ENCODE data around the gene PMFBP1.

PMFBP1 gene

GRCh38 chr16:72110662-72111615, 61.0 kb downstream of the PMFBP1 start:
- Histone ChIP-seq H3K9ac (ENCODE audit: low read length) (no peak overlapping the region), H3K4me1 (ENCODE audit: control insufficient read depth, insufficient read depth, low read length) (no peaks in the 10 kb centered on the region), H3K4me3 (ENCODE audit: low read length) (no peak overlapping the region), H3K27me3 (ENCODE audit: control insufficient read depth, insufficient read depth, low read length) (no peaks in the 10 kb centered on the region), H3K36me3 (ENCODE audit: control insufficient read depth, insufficient read depth, low read length) (peaks cover 20% of the 10 kb centered on the region), H3K9me3 (ENCODE audit: control insufficient read depth, low read length) (no peaks in the 10 kb centered on the region)

GRCh38 chr16:72109966-72110530, 61.9 kb downstream of the PMFBP1 start:
- Histone ChIP-seq H3K4me1 (ENCODE audit: control insufficient read depth, insufficient read depth, low read length) (no peaks in the 10 kb centered on the region), H3K9ac (ENCODE audit: low read length) (no peak overlapping the region), H3K4me3 (ENCODE audit: low read length) (no peak overlapping the region), H3K9me3 (ENCODE audit: control insufficient read depth, low read length) (no peaks in the 10 kb centered on the region), H3K36me3 (ENCODE audit: control insufficient read depth, insufficient read depth, low read length) (peaks cover 26% of the 10 kb centered on the region), H3K27me3 (ENCODE audit: control insufficient read depth, insufficient read depth, low read length) (no peaks in the 10 kb centered on the region)

GRCh38 chr16:72109300-72109699, 62.7 kb downstream of the PMFBP1 start:
- H3K4me3 ChIP-seq (ENCODE audit: low read length): no peak overlapping the region
- H3K36me3 ChIP-seq (ENCODE audit: control insufficient read depth, insufficient read depth, low read length): peaks cover 29% of the 10 kb centered on the region
- H3K9ac ChIP-seq (ENCODE audit: low read length): no peak overlapping the region
- H3K4me1 ChIP-seq (ENCODE audit: control insufficient read depth, insufficient read depth, low read length): no peaks in the 10 kb centered on the region
- H3K9me3 ChIP-seq (ENCODE audit: control insufficient read depth, low read length): no peaks in the 10 kb centered on the region
- no peaks in the 10 kb centered on the region for H3K27me3 ChIP-seq (ENCODE audit: control insufficient read depth, insufficient read depth, low read length)

GRCh38 chr16:72108353-72109102, 63.4 kb downstream of the PMFBP1 start:
- Histone ChIP-seq H3K4me1 (ENCODE audit: control insufficient read depth, insufficient read depth, low read length) (no peaks in the 10 kb centered on the region), H3K36me3 (ENCODE audit: control insufficient read depth, insufficient read depth, low read length) (peaks cover 37% of the 10 kb centered on the region), H3K4me3 (ENCODE audit: low read length) (no peak overlapping the region), H3K9me3 (ENCODE audit: control insufficient read depth, low read length) (no peaks in the 10 kb centered on the region), H3K9ac (ENCODE audit: low read length) (no peak overlapping the region), H3K27me3 (ENCODE audit: control insufficient read depth, insufficient read depth, low read length) (no peaks in the 10 kb centered on the region)

GRCh38 chr16:72107371-72107770, 64.6 kb downstream of the PMFBP1 start:
- no peaks in the 10 kb centered on the region for H3K9me3 ChIP-seq (ENCODE audit: control insufficient read depth, low read length)

GRCh38 chr16:72105978-72106377, 66.0 kb downstream of the PMFBP1 start:
- Histone ChIP-seq H3K9ac (ENCODE audit: low read length) (no peak overlapping the region), H3K4me3 (ENCODE audit: low read length) (no peak overlapping the region), H3K36me3 (ENCODE audit: control insufficient read depth, insufficient read depth, low read length) (peaks cover 43% of the 10 kb centered on the region), H3K9me3 (ENCODE audit: control insufficient read depth, low read length) (no peaks in the 10 kb centered on the region), H3K4me1 (ENCODE audit: control insufficient read depth, insufficient read depth, low read length) (no peaks in the 10 kb centered on the region), H3K27me3 (ENCODE audit: control insufficient read depth, insufficient read depth, low read length) (no peaks in the 10 kb centered on the region)

More at GRCh38 chr16:72107371-72107770, 64.6 kb downstream of the PMFBP1 start:
- Histone ChIP-seq H3K4me3 (ENCODE audit: low read length) (no peak overlapping the region), H3K36me3 (ENCODE audit: control insufficient read depth, insufficient read depth, low read length) (peaks cover 42% of the 10 kb centered on the region), H3K27me3 (ENCODE audit: control insufficient read depth, insufficient read depth, low read length) (no peaks in the 10 kb centered on the region), H3K4me1 (ENCODE audit: control insufficient read depth, insufficient read depth, low read length) (no peaks in the 10 kb centered on the region), H3K9ac (ENCODE audit: low read length) (no peak overlapping the region)

GRCh38 chr16:72104905-72105304, 67.0 kb downstream of the PMFBP1 start:
- peaks cover 38% of the 10 kb centered on the region for H3K36me3 ChIP-seq (ENCODE audit: control insufficient read depth, insufficient read depth, low read length)
- H3K27me3 ChIP-seq (ENCODE audit: control insufficient read depth, insufficient read depth, low read length): no peaks in the 10 kb centered on the region
- H3K4me3 ChIP-seq (ENCODE audit: low read length): no peak overlapping the region
- H3K9me3 ChIP-seq (ENCODE audit: control insufficient read depth, low read length): no peaks in the 10 kb centered on the region
- H3K9ac ChIP-seq (ENCODE audit: low read length): no peak overlapping the region
- no peaks in the 10 kb centered on the region for H3K4me1 ChIP-seq (ENCODE audit: control insufficient read depth, insufficient read depth, low read length)

GRCh38 chr16:72101195-72101594, 70.8 kb downstream of the PMFBP1 start:
- Histone ChIP-seq H3K4me3 (ENCODE audit: low read length) (no peak overlapping the region), H3K9me3 (ENCODE audit: control insufficient read depth, low read length) (no peaks in the 10 kb centered on the region), H3K27me3 (ENCODE audit: control insufficient read depth, insufficient read depth, low read length) (no peaks in the 10 kb centered on the region), H3K9ac (ENCODE audit: low read length) (no peak overlapping the region), H3K4me1 (ENCODE audit: control insufficient read depth, insufficient read depth, low read length) (no peaks in the 10 kb centered on the region), H3K36me3 (ENCODE audit: control insufficient read depth, insufficient read depth, low read length) (peaks cover 43% of the 10 kb centered on the region)

GRCh38 chr16:72099377-72099818, 72.6 kb downstream of the PMFBP1 start:
- H3K9me3 ChIP-seq (ENCODE audit: control insufficient read depth, low read length): no peaks in the 10 kb centered on the region
- peaks cover 9% of the 10 kb centered on the region for H3K4me1 ChIP-seq (ENCODE audit: control insufficient read depth, insufficient read depth, low read length)
- H3K36me3 ChIP-seq (ENCODE audit: control insufficient read depth, insufficient read depth, low read length): peaks cover 35% of the 10 kb centered on the region
- H3K4me3 ChIP-seq (ENCODE audit: low read length): no peak overlapping the region
- H3K27me3 ChIP-seq (ENCODE audit: control insufficient read depth, insufficient read depth, low read length): no peaks in the 10 kb centered on the region
- no peak overlapping the region for H3K9ac ChIP-seq (ENCODE audit: low read length)

GRCh38 chr16:72098936-72099335, 73.0 kb downstream of the PMFBP1 start:
- peaks cover 31% of the 10 kb centered on the region for H3K36me3 ChIP-seq (ENCODE audit: control insufficient read depth, insufficient read depth, low read length)
- no peaks in the 10 kb centered on the region for H3K9me3 ChIP-seq (ENCODE audit: control insufficient read depth, low read length)
- H3K4me1 ChIP-seq (ENCODE audit: control insufficient read depth, insufficient read depth, low read length): peaks cover 10% of the 10 kb centered on the region
- no peak overlapping the region for H3K9ac ChIP-seq (ENCODE audit: low read length)
- H3K27me3 ChIP-seq (ENCODE audit: control insufficient read depth, insufficient read depth, low read length): no peaks in the 10 kb centered on the region
- no peak overlapping the region for H3K4me3 ChIP-seq (ENCODE audit: low read length)

GRCh38 chr16:72094266-72094610, 77.7 kb downstream of the PMFBP1 start:
- Histone ChIP-seq H3K4me1 (ENCODE audit: control insufficient read depth, insufficient read depth, low read length) (peaks cover 17% of the 10 kb centered on the region), H3K4me3 (ENCODE audit: low read length) (peak overlapping the region; percentile 82), H3K36me3 (ENCODE audit: control insufficient read depth, insufficient read depth, low read length) (peaks cover 8% of the 10 kb centered on the region), H3K27me3 (ENCODE audit: control insufficient read depth, insufficient read depth, low read length) (no peaks in the 10 kb centered on the region), H3K9me3 (ENCODE audit: control insufficient read depth, low read length) (no peaks in the 10 kb centered on the region), H3K9ac (ENCODE audit: low read length) (peak overlapping the region; percentile 92)

All from mucosa of stomach (tissue), 1 donor.